DMS153 treated with DMSO at 0.1 percent for 48 hours (cell line): ENCODE data around the gene APOL6.

Source experiments
- DNase-seq: peaks from one replicate; lab custom pipeline; 2025; ENCODE audit not compliant: unreplicated experiment; lab: John Stamatoyannopoulos, UW

Gene APOL6

GRCh38 chr22:35711336-35711735 is 63.1 kb downstream of the APOL6 start:
- no peak for DNase-seq

DNA sequence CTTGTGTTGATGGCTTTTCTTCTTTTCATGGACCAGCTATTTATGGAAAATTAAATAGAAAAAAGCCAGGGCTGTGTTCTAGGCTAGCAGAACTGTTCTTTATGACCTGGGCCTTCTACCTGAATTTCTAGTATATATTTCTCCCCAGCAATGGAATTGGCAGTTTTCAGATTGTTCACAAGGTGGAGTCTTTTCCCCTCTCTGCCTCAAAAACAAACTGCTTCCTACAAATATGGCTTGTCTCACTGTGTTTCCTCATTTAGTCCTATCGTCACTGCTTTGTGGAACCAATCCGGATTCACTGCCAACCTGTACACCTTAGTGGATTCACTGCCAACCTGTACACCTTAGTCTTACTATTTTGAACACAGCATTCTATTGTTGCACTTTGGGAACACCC is 64.4 kb downstream of the APOL6 start:
- no peak for DNase-seq

DNA sequence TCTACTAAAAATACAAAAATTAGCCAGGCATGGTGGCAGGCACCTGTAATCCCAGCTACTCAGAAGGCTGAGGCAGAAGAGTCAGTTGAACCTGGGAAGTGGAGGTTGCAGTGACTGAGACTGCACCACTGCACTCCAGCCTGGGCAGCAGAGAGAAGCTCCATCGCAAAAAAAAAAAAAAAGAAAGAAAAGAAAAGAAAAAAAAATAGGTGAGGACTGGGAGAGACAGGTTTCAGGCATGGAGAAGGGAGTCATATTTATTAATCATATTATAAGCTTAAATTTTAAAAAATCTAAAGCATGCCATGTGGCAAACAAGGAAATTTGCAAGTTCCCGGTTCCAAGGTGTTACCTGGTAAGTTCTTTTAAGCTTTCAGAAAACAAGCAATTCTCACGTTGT is 69.3 kb downstream of the APOL6 start, which contains the start of gene APOL5:
APOL5 (plus strand) TSS at position 301 of the 400 bp plus-strand sequence; CDS start at position 301, 0 bp downstream.
- no peak for DNase-seq
